ENCODE data around the gene AGPAT3. TPM values are rescaled to one million over a fixed set of nuclear protein-coding genes. Genes with fewer than 3 reads are reported as not detected.

Gene AGPAT3
- total and polyA plus RNA-seq, 2 experiments from 2014 or later, result 41.0 to 51.2 TPM

DNA sequence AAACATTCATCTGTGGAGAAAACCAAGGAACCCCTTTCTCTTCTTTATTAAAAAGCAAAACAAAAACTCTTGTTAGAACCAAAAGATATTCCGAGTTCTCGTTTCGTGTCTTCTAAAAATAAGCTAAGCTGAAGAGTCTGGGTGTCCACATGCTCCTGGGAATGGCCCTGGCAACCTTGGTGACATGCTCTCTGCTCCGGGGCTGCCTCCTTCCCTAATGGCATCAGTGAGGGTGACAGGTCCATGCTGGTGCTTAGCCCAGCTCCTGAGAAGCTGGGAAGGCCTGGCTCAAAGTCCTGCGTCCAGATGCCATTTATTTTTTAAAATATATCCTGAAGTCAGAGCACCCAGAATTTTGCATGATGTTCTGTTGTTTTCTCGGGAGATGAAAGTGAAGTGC is 122.5 kb downstream of the AGPAT3 start:
- H3K27me3 ChIP-seq, result no peaks in the 10 kb centered on the region
- no peaks in the 10 kb centered on the region for H3K79me2 ChIP-seq
- H3K36me3 ChIP-seq (replicated peaks; ENCODE audit: insufficient read depth, low read depth), result no peaks in the 10 kb centered on the region
- 88% methylated on average over 6 of the region's 6 CpGs for WGBS (ENCODE audit: low lambda C conversion rate, missing lambda C conversion rate)
- H3K9me2 ChIP-seq (replicated peaks; ENCODE audit: insufficient read depth), result no peaks in the 10 kb centered on the region
- H3K4me1 ChIP-seq (ENCODE audit: insufficient read depth), result no peaks in the 10 kb centered on the region
- H3K4me2 ChIP-seq, result no peak overlapping the region
- TF ChIP-seq, protein P1, sequence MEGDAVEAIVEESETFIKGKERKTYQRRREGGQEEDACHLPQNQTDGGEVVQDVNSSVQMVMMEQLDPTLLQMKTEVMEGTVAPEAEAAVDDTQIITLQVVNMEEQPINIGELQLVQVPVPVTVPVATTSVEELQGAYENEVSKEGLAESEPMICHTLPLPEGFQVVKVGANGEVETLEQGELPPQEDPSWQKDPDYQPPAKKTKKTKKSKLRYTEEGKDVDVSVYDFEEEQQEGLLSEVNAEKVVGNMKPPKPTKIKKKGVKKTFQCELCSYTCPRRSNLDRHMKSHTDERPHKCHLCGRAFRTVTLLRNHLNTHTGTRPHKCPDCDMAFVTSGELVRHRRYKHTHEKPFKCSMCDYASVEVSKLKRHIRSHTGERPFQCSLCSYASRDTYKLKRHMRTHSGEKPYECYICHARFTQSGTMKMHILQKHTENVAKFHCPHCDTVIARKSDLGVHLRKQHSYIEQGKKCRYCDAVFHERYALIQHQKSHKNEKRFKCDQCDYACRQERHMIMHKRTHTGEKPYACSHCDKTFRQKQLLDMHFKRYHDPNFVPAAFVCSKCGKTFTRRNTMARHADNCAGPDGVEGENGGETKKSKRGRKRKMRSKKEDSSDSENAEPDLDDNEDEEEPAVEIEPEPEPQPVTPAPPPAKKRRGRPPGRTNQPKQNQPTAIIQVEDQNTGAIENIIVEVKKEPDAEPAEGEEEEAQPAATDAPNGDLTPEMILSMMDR (IDR thresholded peaks at IDR 0.05; ENCODE audit: poor library complexity), result no peak
- TF ChIP-seq EZH2phosphoT487 (IDR thresholded peaks at IDR 0.05; ENCODE audit: low read depth, severe bottlenecking, unreplicated experiment) (no peak), EZH2 (IDR thresholded peaks at IDR 0.05; ENCODE audit: borderline replicate concordance) (no peak)
- H3K4me3 ChIP-seq, result no peak overlapping the region
- H2AFZ ChIP-seq, result no peak overlapping the region
- H3K27ac ChIP-seq, result no peak overlapping the region
- DNase-seq (ENCODE audit: low spot score), result no peak
- no peaks in the 10 kb centered on the region for H3K9me3 ChIP-seq (ENCODE audit: low read depth)
- H4K20me1 ChIP-seq (ENCODE audit: insufficient read depth, poor library complexity, severe bottlenecking), result no peaks in the 10 kb centered on the region

- H3K9me3 ChIP-seq (ENCODE audit: low read depth), result no peaks in the 10 kb centered on the region
- H4K20me1 ChIP-seq (ENCODE audit: insufficient read depth, poor library complexity, severe bottlenecking), result no peaks in the 10 kb centered on the region
- no peak overlapping the region for H3K4me3 ChIP-seq
- no peak for DNase-seq (ENCODE audit: low spot score)
- no peaks in the 10 kb centered on the region for H3K9me2 ChIP-seq (replicated peaks; ENCODE audit: insufficient read depth)
- no peaks in the 10 kb centered on the region for H3K36me3 ChIP-seq (replicated peaks; ENCODE audit: insufficient read depth, low read depth)
- H3K27me3 ChIP-seq, result no peaks in the 10 kb centered on the region
- H3K4me2 ChIP-seq, result no peak overlapping the region
- H3K79me2 ChIP-seq, result no peaks in the 10 kb centered on the region
- TF ChIP-seq, protein P1 (IDR thresholded peaks at IDR 0.05; ENCODE audit: poor library complexity), result no peak
- WGBS (ENCODE audit: low lambda C conversion rate, missing lambda C conversion rate), result 92% methylated on average over 9 of the region's 9 CpGs
- H3K4me1 ChIP-seq (ENCODE audit: insufficient read depth), result no peaks in the 10 kb centered on the region
- no peak overlapping the region for H2AFZ ChIP-seq
- no peak overlapping the region for H3K27ac ChIP-seq
Measured at GRCh38 chr21:43988016-43988415, 123.0 kb downstream of the AGPAT3 start.

DNA sequence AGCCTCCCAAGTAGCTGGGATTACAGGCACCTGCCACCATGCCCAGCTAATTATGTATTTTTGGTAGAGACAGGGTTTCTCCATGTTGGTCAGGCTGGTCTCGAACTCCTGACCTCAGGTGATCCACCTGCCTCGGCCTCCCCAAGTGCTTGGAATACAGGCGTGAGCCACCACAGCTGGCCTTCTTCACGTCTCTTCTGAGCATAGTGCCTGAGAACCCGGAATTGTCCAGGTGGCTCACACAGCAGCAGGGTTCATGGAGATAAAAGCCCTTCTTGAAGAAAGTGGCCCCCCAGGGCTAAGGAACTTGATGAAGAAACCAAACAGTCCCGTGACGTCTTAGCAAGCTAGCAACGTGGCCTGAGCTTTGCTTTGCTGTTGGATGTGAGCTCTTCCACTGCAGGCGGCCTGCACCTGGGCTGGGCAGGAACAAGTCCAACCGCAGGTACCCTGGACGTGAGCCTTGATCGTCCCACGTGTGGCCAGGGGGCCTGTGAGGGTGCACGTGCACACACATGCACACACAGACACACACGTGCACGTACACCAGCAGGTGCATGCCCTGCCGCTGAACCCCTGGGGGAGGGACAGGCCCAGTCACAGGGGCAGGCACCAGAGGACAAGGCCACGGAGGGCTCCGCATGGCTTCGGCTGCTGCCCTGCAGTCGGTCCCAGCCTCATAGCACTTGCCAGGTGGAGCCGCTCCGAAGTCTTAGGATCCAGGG is 123.6 kb downstream of the AGPAT3 start:
- no peaks in the 10 kb centered on the region for H3K27me3 ChIP-seq
- TF ChIP-seq EZH2 (IDR thresholded peaks at IDR 0.05; ENCODE audit: borderline replicate concordance) (no peak), EZH2phosphoT487 (IDR thresholded peaks at IDR 0.05; ENCODE audit: low read depth, severe bottlenecking, unreplicated experiment) (no peak)
- TF ChIP-seq, protein P1 (IDR thresholded peaks at IDR 0.05; ENCODE audit: poor library complexity), result no peak

More for the DNA sequence above, 123.6 kb downstream of the AGPAT3 start:
- Histone ChIP-seq H3K9me2 (replicated peaks; ENCODE audit: insufficient read depth) (no peaks in the 10 kb centered on the region), H3K4me3 (no peak overlapping the region), H3K4me2 (no peak overlapping the region), H3K27ac (no peak overlapping the region), H3K9me3 (ENCODE audit: low read depth) (no peaks in the 10 kb centered on the region), H3K4me1 (ENCODE audit: insufficient read depth) (no peaks in the 10 kb centered on the region), H2AFZ (no peak overlapping the region), H4K20me1 (ENCODE audit: insufficient read depth, poor library complexity, severe bottlenecking) (no peaks in the 10 kb centered on the region), H3K36me3 (replicated peaks; ENCODE audit: insufficient read depth, low read depth) (no peaks in the 10 kb centered on the region), H3K79me2 (no peaks in the 10 kb centered on the region)
- no peak for DNase-seq (ENCODE audit: low spot score)
- 86% methylated on average over 23 of the region's 23 CpGs for WGBS (ENCODE audit: low lambda C conversion rate, missing lambda C conversion rate)

All from hepatocyte (in vitro differentiated cells).